HG02763 (cell line): ENCODE data around the gene ZNF883.

Experiments used
- ATAC-seq: cut with Tn5 transposase; IDR thresholded peaks from one replicate; pipeline ENCODE4 v1.9.1; 2021; ENCODE audit warnings: mild to moderate bottlenecking, moderate library complexity; ENCODE audit not compliant: unreplicated experiment

Gene ZNF883

GRCh38 chr9:112921549-112921948 lies 90.4 kb downstream of the ZNF883 start:
- ATAC-seq: no peak

- no peak for ATAC-seq
Observed at GRCh38 chr9:112917987-112918362, 94.0 kb downstream of the ZNF883 start.

GRCh38 chr9:112917047-112917986 lies 94.7 kb downstream of the ZNF883 start:
- no peak for ATAC-seq

DNA sequence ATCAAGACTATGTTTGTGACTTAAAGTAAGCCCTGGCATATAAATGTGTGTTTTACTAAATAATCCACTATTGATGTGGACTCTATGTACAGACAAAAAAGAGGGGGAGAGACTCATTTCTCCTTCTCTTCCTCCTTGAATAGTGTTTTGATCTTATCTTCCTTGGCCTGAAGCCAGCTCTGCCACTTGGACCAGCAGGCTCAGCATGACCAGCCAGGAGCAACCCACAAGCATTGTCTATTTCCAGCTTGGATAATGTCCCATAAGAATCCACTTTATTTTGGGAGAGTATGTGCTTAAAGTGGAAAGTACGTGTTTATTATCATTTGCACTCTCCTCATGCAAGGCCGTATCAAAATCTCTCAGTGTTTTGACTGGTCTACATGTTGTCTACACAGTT lies 97.5 kb downstream of the ZNF883 start:
- no peak for ATAC-seq

DNA sequence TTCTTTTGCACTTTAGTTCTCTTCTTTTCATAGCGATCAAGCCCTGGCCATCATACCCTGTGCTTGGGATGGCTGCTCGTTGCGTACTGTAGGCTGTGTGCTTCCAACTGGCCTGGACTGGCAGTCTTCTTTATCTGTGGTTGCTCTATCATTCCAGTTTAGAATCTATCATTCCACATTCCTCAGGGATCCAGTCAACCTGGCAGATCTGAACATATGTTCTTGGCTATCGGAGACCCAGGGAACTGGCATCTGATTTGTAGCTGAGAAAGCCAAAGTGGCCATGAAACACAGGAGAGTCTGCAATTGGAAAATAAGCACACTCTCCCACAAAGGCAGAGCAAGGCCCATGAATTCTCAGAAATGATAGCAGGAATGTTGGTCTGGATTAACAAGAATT lies 98.7 kb downstream of the ZNF883 start:
- no peak for ATAC-seq

DNA sequence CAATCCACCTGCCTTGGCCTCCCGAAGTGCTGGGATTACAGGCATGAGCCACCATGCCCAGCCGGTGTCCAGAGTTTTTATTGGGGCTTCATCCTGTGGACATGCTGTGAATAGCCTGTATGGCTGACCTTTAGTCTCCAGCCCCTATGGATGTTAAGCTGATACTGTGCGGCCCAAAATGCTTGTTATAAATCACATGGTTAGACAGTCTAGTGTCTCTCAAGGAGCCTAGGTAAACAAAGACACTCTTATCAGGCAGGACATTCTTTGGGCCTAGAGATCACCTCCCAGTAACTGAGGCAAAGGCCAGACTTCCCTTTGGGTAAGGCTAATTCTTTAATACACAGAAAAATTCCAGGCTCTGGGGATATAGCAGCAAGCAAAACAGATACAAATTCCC lies 99.4 kb downstream of the ZNF883 start:
- no peak for ATAC-seq

DNA sequence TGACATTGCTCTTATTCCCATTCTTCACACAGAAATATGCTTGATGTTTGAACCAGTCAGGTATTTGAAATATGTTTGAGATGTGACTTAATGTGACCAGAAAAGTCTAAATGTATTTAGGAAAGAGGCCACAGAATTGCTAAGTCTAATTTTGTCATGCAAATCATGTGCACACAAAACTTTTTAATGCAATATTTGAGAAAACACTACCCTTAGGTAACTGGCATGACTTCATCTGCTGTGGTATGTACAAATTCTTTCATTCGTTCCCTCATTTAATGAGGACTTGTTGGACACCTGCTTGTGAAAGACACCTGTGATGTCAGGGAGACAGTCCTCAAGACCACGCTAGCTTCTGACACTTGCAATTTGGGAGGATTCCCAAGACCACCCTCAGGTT lies 100.3 kb downstream of the ZNF883 start:
- ATAC-seq: no peak
